GM18499 (cell line): ENCODE results near the gene MED14.

Experiments used
- ATAC-seq: cut with Tn5 transposase; IDR thresholded peaks from one replicate; pipeline ENCODE4 v1.9.1; 2021; ENCODE audit warnings: moderate number of reproducible peaks; ENCODE audit not compliant: insufficient read depth, unreplicated experiment

Gene MED14

GRCh38 chrX:40671126-40671525, 64.2 kb downstream of the MED14 start:
- ATAC-seq = no peak

DNA sequence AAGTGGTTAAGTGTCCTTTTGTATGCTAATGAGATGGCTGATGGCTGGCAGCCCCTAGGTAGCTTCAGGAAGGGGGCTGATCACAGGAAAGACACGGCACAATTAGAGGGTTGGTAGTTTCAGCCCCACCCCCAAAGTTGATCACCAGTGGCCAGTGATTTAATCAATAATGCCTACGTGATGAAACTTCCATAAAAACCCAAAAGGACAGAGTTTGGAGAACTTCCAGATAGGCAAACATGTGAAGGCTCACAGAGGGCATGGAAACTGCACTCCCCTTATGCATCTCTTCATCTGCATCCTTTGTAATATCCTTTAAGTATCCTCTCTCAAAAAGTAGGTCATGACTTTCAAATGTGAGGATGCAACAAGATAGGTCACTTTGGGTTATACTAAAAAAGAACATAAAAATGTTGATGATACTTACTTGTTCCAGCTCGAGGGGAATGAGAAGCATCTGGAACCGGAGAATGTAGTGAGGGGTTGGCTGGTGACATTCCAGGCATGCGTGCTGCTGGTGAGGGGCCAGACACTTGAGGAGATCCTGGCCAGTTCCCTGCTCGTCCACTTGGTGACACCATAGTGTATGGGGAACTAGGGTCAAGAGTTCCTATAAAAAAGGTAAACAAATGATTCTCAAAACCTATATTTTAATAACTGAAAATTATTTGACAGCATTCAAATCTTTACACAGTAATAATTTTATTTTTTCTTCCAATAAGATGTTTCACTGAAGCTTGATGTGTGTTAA, 71.3 kb downstream of the MED14 start:
- ATAC-seq = no peak

- ATAC-seq = no peak
Measured at GRCh38 chrX:40663078-40663740, 72.1 kb downstream of the MED14 start.

- no peak for ATAC-seq
Measured at GRCh38 chrX:40661489-40661888, 73.9 kb downstream of the MED14 start.

DNA sequence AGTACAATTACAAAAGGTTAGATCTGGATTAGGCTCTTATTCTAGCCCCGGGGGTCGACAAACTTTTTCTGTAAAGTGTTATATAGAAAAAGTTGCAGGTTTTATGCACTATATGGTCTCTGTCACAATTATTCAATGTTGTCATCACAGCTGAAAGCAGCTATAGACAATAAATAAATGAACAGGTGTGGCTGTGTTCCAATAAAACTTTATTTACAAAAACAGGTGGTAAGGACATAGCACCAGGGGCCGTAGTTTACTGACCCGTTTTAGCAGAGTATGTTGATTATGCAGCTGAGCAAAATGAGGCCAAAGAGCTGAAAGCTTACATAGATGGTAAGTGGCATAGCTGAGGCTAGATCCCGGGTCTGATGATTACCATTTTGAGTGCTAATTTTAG, 75.0 kb downstream of the MED14 start:
- ATAC-seq = no peak

- no peak for ATAC-seq
Measured at GRCh38 chrX:40653535-40653934, 81.8 kb downstream of the MED14 start.

DNA sequence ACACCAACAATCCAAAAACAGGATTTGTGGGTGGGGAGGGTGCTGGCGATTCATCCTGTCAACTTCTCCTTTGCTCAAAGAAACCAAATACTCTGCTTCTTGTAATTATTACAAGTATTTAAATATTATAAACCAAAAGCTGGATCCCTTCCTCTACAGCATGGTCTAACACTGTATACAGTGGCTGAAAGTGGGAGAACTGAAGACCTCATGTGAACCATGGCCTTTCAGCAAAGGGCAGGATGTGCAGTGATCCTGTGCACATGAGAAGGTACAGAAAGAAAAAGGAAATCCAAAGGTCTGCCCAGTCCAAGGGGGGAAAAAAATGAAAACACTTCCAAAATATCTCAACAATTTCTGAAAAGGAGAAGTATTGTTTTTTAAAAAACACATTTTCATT, 82.7 kb downstream of the MED14 start:
- no peak for ATAC-seq

DNA sequence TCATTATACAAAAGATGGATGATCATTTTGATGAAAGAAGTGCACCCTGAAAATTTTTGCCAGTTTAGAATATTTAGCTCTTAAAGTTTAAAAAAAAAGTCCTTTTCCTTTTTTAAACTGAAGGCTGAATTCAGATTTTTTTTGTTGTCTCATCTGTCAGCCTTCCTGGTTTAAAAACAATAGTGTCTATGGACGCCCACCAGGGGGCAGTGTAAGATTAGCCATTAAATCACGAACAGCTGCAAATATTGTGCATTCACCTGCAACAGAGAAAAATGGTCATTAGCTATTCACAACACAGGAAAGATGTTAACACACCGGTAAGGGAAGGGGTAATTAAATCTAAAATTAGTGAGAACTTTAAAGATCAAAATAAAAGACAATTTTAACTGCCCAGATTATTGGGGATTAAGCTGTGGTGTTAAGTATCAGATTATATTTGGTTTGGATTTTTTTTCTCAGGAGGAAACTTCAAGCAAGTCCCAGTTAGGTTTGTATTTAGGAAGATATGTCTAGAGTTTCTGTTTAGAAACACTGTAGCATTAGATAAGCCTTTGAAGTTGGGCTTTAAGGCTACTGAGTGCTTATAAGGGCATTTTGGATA, 83.6 kb downstream of the MED14 start:
- no peak for ATAC-seq

GRCh38 chrX:40647307-40648197, 87.8 kb downstream of the MED14 start, which contains the start of gene CXorf38:
CXorf38 (minus strand) TSS chrX:40647561; CDS start chrX:40647520, 41 bp downstream.
- ATAC-seq = peak; percentile 58

DNA sequence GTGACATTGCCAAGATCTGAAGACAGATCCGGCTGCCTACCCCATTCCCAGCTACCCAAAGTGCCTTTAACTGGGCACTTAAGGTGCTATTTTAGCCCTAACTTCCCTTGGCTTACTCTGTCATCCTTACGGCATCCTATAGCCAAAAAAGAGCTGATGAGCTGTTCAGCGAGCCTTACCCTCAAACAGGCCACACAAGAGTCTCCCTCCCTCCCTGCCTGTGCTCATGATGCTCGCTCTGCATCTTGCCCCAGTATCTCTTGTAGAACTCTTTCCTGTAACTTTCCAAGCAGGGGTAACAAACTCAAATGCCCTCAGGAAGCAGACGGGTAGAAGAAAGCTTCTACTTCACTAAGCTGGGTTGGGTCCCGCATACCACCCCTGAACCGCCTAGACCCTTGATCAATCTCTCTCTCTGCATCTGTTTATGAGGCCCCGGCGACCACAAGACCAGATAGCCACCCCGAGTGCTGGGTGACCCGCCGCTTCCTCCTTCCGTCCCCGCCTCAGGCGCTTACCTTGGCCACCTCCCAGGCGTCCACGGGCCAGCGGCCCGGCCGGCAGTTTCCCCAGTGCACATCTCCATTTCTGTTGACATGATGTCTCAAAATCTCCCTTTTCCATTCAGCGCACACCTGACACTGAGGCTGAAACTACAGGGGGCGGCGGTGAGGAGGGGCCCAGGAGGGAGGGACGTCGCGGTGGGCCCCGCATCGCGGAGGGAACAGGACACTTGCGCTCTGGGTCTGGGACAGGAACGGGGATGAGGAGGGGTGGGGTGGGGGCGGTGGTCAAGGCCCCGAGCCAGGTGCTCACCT, 88.6 kb downstream of the MED14 start:
- peak; percentile 3 for ATAC-seq

DNA sequence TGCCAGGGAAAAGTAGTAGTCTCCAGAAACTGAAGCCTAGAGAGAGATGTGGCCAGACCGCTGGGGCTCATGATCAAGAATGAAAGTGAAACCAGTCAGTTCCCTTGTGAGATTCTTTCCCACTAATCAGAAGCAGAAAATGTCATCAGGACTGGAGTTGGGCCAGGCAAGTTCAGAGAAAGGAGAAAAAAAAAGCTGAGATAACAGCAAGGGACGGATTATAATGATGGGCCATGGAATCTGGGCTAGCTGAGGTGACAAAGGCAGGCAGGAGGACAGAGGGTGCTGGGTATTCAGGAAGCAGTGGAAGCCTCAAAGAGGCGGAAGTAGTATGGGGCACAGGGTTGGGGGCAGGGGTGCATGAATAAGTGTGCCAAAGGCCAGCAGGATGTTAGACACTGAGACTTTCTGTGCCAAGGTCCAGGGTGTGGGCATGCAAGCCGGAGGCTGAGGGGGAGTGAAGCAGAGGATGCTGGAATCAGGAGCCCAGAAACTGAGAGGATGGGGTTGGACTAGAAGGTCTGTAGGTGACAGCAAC, 90.5 kb downstream of the MED14 start:
- ATAC-seq = no peak

DNA sequence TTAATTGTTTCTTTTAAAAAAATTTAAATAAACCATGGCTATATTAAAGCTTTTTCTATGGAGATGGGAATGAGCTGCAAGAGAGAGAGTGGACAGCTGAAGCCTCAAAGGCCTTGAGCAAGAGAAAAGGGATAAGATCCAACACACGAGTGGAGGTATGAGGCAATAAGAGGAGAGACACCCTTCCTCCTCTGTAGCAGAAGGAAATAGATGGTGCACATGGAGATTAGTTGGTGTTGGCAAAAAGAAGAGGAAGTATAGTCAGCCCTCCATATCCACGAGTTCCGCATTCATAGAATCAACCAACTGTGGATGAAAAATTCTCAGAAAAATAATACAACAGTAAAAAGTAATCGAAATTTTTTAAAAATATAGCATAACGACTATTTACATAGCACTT, 91.2 kb downstream of the MED14 start:
- ATAC-seq = no peak

- ATAC-seq = no peak
Measured at GRCh38 chrX:40637687-40638086, 97.7 kb downstream of the MED14 start.

GRCh38 chrX:40632199-40632598, 103.1 kb downstream of the MED14 start:
- ATAC-seq = no peak

GRCh38 chrX:40628506-40628905, 106.8 kb downstream of the MED14 start:
- ATAC-seq = no peak

GRCh38 chrX:40625294-40625693, 110.0 kb downstream of the MED14 start:
- no peak for ATAC-seq

DNA sequence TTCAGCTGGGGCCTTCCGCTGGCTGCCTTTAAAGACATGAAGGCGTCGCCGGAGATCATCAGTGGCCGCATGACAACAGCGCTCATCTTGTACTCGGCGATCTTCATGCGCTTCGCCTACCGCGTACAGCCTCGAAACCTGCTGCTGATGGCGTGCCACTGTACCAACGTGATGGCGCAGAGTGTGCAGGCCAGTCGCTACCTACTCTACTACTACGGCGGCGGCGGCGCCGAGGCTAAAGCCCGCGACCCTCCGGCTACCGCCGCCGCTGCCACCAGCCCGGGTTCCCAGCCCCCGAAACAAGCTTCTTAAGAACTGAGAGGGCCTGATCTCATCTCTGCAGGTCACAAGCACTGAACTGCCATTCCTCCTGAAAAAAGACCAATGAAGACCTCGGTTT, 111.7 kb downstream of the MED14 start:
- no peak for ATAC-seq

DNA sequence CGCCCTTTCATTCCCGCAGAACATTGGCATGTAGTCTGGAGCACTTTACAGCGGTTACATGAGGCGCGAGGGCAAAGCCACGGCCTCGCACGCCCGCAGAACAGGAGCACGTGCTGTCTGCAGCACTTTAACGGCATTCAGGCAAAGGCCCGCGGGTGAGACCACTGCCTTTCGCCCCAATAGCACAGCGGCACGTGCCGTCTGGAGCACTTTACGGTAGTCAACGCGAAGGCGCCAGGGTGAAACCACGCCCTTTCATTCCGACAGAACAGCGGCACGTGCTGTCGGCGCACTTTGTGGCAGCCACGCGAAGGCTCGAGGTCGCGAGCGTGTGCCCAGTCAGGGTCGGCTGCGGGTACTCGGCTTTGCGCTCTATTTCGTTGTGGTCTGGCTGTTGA, 112.2 kb downstream of the MED14 start, which contains the start of gene MPC1L:
TSS of gene MPC1L (plus strand) at position 290 of the 398 bp plus-strand sequence. CDS start 138 bp downstream, outside the sequence.
- no peak for ATAC-seq

DNA sequence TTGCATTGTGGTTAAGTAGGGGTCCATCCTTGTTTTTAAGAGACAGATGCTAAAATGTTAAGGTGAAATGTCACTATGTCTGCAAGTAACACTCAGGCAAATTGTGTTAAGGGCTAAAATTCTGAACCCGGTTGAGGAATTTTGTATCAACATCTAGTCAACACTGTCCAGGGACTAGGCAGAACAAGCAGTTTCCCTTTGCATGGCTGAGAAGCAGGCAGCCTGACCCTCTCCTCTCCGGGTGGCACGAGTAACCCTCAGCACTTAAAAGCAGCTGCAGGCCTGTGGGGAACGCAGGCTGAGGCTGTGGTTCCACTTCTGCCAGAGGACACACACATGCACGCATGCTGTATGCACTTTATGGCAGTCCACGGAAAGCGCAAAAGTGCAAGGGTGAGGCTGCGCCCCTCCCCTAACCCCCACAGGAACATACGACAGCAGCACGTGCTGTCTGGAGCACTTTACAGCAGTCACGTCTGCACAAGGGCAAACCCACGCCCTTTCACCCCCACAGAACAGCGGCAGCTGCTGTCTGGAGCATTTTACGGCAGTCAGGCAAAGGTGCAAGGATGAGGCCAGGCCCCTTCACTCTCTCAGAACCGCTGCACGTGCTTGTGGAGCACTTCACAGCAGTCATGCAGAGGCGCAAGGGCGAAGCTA, 112.7 kb downstream of the MED14 start:
- ATAC-seq = no peak
